GM10248 (cell line): ENCODE measurements around the gene OAS2.

Experiments used
- CTCF ChIA-PET: fragments of 300-600 bp; sonication (Branson Sonifier 250); formaldehyde crosslinking; extraction: SDS; loops from one replicate; lab custom pipeline; 2021; ENCODE audit warnings: antibody characterized with exemption; lab: Yijun Ruan, JAX
- POLR2A ChIA-PET: fragments of 350-650 bp; sonication (Branson Sonifier 250); formaldehyde crosslinking; extraction: SDS; loops from one replicate; lab custom pipeline; 2020; ENCODE audit warnings: antibody characterized with exemption; lab: Yijun Ruan, JAX
- DNase-seq: peaks from one replicate; pipeline ENCODE4 v3.0.0; 2012; ENCODE audit errors: extremely low spot score
- CTCF ChIP-seq: IDR thresholded peaks from 2 replicates; pipeline ENCODE4 v1.5.1; 2012; ENCODE audit warnings: mild to moderate bottlenecking, low read depth; ENCODE audit errors: extremely low read depth, missing control alignments, control extremely low read depth

OAS2 gene

DNA sequence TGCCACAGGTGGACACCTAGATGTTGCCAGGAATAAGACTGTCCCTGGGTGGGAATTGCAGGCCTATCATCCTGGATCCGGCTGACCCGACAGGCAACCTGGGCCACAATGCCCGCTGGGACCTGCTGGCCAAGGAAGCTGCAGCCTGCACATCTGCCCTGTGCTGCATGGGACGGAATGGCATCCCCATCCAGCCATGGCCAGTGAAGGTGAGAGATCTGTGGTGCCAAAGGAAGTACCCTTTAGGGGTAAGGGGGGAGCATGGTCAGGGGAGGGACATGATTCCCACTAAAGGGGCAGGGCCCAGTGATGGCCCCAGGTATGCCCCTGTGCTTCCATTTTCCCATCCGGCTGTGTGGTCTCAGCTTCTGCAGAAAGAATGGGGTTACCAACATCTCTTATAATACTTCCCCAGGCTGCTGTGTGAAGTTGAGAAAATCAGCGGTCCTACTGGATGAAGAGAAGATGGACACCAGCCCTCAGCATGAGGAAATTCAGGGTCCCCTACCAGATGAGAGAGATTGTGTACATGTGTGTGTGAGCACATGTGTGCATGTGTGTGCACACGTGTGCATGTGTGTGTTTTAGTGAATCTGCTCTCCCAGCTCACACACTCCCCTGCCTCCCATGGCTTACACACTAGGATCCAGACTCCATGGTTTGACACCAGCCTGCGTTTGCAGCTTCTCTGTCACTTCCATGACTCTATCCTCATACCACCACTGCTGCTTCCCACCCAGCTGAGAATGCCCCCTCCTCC is 8.6 kb upstream of the OAS2 start:
- no peak for TF ChIP-seq CTCF
- ChIA-PET CTCF (interaction anchor here (2.0 kb wide), 1 partner anchor 23 kb away, joined by 7 read pairs; no protein-coding TSS in a partner anchor), POLR2A (no interaction called here)
- peak; percentile 2 for DNase-seq

DNA sequence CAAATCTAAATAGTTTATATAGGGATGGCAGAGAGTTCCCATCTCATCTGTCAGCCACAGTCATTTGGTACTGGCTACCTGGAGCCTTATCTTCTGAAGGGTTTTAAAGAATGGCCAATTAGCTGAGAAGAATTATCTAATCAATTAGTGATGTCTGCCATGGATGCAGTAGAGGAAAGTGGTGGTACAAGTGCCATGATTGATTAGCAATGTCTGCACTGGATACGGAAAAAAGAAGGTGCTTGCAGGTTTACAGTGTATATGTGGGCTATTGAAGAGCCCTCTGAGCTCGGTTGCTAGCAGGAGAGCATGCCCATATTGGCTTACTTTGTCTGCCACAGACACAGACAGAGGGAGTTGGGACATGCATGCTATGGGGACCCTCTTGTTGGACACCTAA is 7.9 kb upstream of the OAS2 start:
- CTCF ChIA-PET, result no interaction called here
- POLR2A ChIA-PET, result no interaction called here
- TF ChIP-seq CTCF, result no peak
- DNase-seq, result peak; percentile 2

- POLR2A ChIA-PET, result no interaction called here
- DNase-seq, result peak; percentile 3
- TF ChIP-seq CTCF, result no peak
- CTCF ChIA-PET, result no interaction called here
Observed at GRCh38 chr12:112971248-112971647, 7.1 kb upstream of the OAS2 start.

- CTCF ChIA-PET, result interaction anchor here (1.5 kb wide), 1 partner anchor 11 kb away, joined by 5 read pairs; no protein-coding TSS in a partner anchor
- POLR2A ChIA-PET, result no interaction called here
- no peak for DNase-seq
- TF ChIP-seq CTCF, result no peak
Observed at GRCh38 chr12:112973011-112973735, 5.1 kb upstream of the OAS2 start.

- CTCF ChIA-PET, result no interaction called here
- no peak for TF ChIP-seq CTCF
- POLR2A ChIA-PET, result no interaction called here
- DNase-seq, result no peak
Observed at GRCh38 chr12:112973818-112974231, 4.5 kb upstream of the OAS2 start.

DNA sequence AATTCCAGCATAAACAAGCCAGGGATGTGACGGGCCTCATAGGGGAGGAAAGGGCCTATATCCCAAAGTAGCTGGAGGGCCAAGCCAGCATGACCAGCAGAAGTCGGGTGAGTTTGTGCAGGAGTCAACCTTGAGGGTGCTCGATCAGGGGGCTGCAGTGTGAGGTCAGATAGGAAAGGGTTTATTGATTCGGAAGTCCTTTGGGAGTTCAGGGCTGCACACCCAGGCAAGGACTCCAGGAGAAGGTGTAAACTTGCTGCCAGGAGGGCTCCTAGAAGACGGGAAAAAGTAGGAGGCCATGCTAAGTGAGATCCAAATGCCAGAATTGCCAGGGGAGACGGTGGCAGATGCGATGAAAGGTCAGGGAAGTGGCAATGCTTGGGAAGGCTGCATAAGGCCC is 3.4 kb upstream of the OAS2 start:
- ChIA-PET POLR2A (no interaction called here), CTCF (interaction anchor here (1.2 to 1.5 kb wide), 3 partner anchors 18 to 35 kb away, joined by 3 to 4 read pairs (median 3); no protein-coding TSS in a partner anchor)
- TF ChIP-seq CTCF, result no peak
- no peak for DNase-seq
